CD4-positive, alpha-beta T cell (primary cell): ENCODE measurements around the gene SCGB2A2. TPM values are rescaled to one million over a fixed set of nuclear protein-coding genes. Genes with fewer than 3 reads are reported as not detected.

Experiments used
- ATAC-seq: fragments of 200-7000 bp; cut with Tn5 transposase; one replicate; pipeline ENCODE4 v1.10.0; 2022; ENCODE audit warnings: mild to moderate bottlenecking; ENCODE audit not compliant: poor library complexity
- CTCF ChIA-PET: fragments of 350-600 bp; sonication (Branson Sonifier 250); formaldehyde crosslinking; loops from one replicate; lab custom pipeline; 2021; ENCODE audit warnings: antibody characterized with exemption, inconsistent platforms; lab: Charles Lee
- POLR2A ChIA-PET: fragments of 350-600 bp; sonication (Branson Sonifier 250); formaldehyde crosslinking; loops from one replicate; lab custom pipeline; 2021; ENCODE audit warnings: antibody characterized with exemption, inconsistent platforms; lab: Charles Lee
- DNase-seq, 14 experiments: peaks; one replicate each; pipeline ENCODE4 v3.0.0-alpha.2; 2013 to 2020; ENCODE audit warnings: mixed read lengths in 2 of 14
- H3K27ac ChIP-seq, 2 donors: one replicate each; pipeline versions ENCODE4 v1.5.1 to v1.7.0; 2013; ENCODE audit warnings: low read length in 2 of 2, low read depth in 1 of 2, mild to moderate bottlenecking in 1 of 2
- H3K27me3 ChIP-seq, 2 experiments: 1 replicate in 1 of 2; 2 replicates in 1 of 2; pipeline versions ENCODE4 v1.6.1 to v1.7.0; 2013; ENCODE audit warnings: low read length in 2 of 2, control low read depth in 1 of 2, mild to moderate bottlenecking in 1 of 2, moderate library complexity in 1 of 2; ENCODE audit not compliant: insufficient read depth in 2 of 2, control insufficient read depth in 1 of 2
- H3K36me3 ChIP-seq: one replicate; pipeline ENCODE4 v1.6.1; 2013; ENCODE audit warnings: low read length, control low read depth; ENCODE audit not compliant: insufficient read depth
- H3K4me1 ChIP-seq: one replicate; pipeline ENCODE4 v1.6.1; 2013; ENCODE audit warnings: low read length, control low read depth; ENCODE audit not compliant: insufficient read depth
- H3K4me3 ChIP-seq: one replicate; pipeline ENCODE4 v1.5.1; 2013; ENCODE audit warnings: mild to moderate bottlenecking, low read length, moderate library complexity
- H3K9me3 ChIP-seq, 2 experiments: 1 replicate in 1 of 2; 2 replicates in 1 of 2; pipeline versions ENCODE4 v1.6.1 to v1.7.0; 2013; ENCODE audit warnings: low read length in 2 of 2, mild to moderate bottlenecking in 2 of 2, control low read depth in 1 of 2, moderate library complexity in 1 of 2; ENCODE audit not compliant: control insufficient read depth in 1 of 2, insufficient read depth in 1 of 2
- H3K27ac Mint-ChIP-seq: one replicate; pipeline ENCODE4 v1.8.0; 2020; ENCODE audit warnings: mixed read lengths
- H3K27me3 Mint-ChIP-seq: one replicate; pipeline ENCODE4 v1.8.0; 2021; ENCODE audit warnings: mixed read lengths
- H3K36me3 Mint-ChIP-seq: one replicate; pipeline ENCODE4 v1.8.0; 2021; ENCODE audit warnings: low read depth, mixed read lengths
- H3K4me1 Mint-ChIP-seq: one replicate; pipeline ENCODE4 v1.8.0; 2021; ENCODE audit warnings: low read depth, mixed read lengths
- H3K4me3 Mint-ChIP-seq: one replicate; pipeline ENCODE4 v1.8.0; 2020; ENCODE audit warnings: mild to moderate bottlenecking, mixed read lengths
- H3K9me3 Mint-ChIP-seq: one replicate; pipeline ENCODE4 v1.8.0; 2020; ENCODE audit warnings: mixed read lengths
- intact Hi-C, 2 experiments: fragments of 100-400 bp; cut with DNase I in 1 of 2; cut with micrococcal nuclease in 1 of 2; formaldehyde crosslinking; loops; one replicate each; pipeline versions ENCODE4 v1.15.1 to v1.9.0; 2023 to 2025; cut with DNase I, micrococcal nuclease
- polyA plus RNA-seq, 2 donors: library from polyadenylated mRNA; unstranded; fragments of 120-200 nt; gene quantifications; one replicate each; pipeline ENCODE4 v1.2.1, GENCODE V29; 2013
- total RNA-seq, 174 experiments: library from RNA in 2 of 174; stranded (reverse) in 2 of 174; gene quantifications; one replicate each; pipeline ENCODE4 v1.2.3 and lab custom pipeline; 2021 to 2026
- TF ChIP-seq, protein P1 (sequence below): fragments of 200-600 bp; IDR thresholded peaks from one replicate; pipeline ENCODE4 v1.8.0; 2022; ENCODE audit warnings: antibody characterized with exemption, mild to moderate bottlenecking

SCGB2A2 gene
- total RNA-seq (not detected), total RNA-seq (lab: John Stamatoyannopoulos, UW) (0 to 0.07 (median 0) reads per million in 172 experiments)
- not detected for polyA plus RNA-seq (2013, experiment 1 of 2)
- polyA plus RNA-seq (2013, experiment 2 of 2), result not detected

DNA sequence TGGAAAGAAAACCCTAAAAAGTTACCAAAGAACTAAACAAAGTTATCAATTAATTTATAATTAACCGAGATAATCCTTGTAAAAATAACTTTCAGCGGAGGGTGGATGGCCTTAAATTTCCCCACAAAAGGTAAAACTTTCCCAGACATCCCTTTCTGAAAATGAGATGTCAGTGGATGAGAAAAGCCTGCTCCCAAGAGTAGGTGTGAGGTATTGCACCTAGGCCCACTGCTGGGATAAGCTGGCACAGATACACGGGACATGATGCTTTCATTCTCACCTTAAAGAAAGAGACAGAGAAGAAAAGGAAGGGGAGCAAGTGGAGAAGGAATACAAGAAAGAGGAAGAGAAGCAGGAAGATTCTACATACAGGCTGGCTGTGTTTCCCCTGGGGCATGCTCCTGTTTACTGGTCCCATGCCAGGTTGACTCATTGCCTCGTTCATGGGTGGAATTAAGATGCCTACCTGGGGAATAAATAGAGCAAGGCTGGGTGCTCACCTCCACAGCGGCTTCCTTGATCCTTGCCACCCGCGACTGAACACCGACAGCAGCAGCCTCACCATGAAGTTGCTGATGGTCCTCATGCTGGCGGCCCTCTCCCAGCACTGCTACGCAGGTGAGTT, at the start of gene SCGB2A2:
Gene SCGB2A2, plus strand, starts transcription at position 505 of the 625 bp plus-strand sequence. Its CDS starts 59 bp downstream, at position 564.
- no peak for ATAC-seq
- no peak within 1 kb of the TSS for H3K4me3 Mint-ChIP-seq
- POLR2A ChIA-PET, result no interaction called here
- H3K36me3 Mint-ChIP-seq, result no peaks in the 10 kb centered on the region
- no peaks in the 10 kb centered on the region for H3K4me1 ChIP-seq
- CTCF ChIA-PET, result no interaction called here
- H3K36me3 ChIP-seq, result no peaks in the 10 kb centered on the region
- H3K27ac Mint-ChIP-seq, result no peak within 1 kb of the TSS
- intact Hi-C loops, result no loop called here
- no peaks in the 10 kb centered on the region for H3K9me3 Mint-ChIP-seq
- peaks cover 31% of the 10 kb centered on the region for H3K27me3 Mint-ChIP-seq
- TF ChIP-seq, protein P1, sequence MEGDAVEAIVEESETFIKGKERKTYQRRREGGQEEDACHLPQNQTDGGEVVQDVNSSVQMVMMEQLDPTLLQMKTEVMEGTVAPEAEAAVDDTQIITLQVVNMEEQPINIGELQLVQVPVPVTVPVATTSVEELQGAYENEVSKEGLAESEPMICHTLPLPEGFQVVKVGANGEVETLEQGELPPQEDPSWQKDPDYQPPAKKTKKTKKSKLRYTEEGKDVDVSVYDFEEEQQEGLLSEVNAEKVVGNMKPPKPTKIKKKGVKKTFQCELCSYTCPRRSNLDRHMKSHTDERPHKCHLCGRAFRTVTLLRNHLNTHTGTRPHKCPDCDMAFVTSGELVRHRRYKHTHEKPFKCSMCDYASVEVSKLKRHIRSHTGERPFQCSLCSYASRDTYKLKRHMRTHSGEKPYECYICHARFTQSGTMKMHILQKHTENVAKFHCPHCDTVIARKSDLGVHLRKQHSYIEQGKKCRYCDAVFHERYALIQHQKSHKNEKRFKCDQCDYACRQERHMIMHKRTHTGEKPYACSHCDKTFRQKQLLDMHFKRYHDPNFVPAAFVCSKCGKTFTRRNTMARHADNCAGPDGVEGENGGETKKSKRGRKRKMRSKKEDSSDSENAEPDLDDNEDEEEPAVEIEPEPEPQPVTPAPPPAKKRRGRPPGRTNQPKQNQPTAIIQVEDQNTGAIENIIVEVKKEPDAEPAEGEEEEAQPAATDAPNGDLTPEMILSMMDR, result no peak
- H3K4me3 ChIP-seq, result no peak within 1 kb of the TSS
- no peaks in the 10 kb centered on the region for H3K4me1 Mint-ChIP-seq
- DNase-seq, result no peak
- H3K9me3 ChIP-seq, result no peaks in the 10 kb centered on the region
- H3K27ac ChIP-seq, result no peak within 1 kb of the TSS
- no peaks in the 10 kb centered on the region for H3K27me3 ChIP-seq

DNA sequence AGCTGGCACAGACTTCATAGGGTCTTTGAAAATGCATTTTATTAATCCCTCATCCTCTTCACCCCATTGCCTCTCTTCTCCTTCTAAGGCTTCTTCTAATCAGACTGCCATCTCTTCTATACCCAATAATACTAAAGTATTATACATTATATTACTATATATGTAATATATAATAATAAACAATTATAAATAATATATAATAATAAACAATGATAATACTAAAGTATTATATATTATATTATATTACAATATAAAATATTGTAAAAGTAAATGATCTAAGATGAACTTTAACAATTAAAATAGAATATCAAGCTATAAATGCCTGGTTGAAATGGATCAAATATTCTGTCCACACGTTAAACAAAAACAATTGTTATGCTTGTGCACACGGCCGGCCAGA, 48.5 kb upstream of the SCGB2A2 start:
- ATAC-seq (no peak), DNase-seq (no peak)
- peaks cover 19% of the 10 kb centered on the region for H3K27me3 Mint-ChIP-seq
- intact Hi-C loops, result no loop called here
- H3K27ac ChIP-seq, result no peak overlapping the region
- peaks cover 6% of the 10 kb centered on the region for H3K36me3 Mint-ChIP-seq
- POLR2A ChIA-PET, result no interaction called here
- H3K4me1 Mint-ChIP-seq, result no peaks in the 10 kb centered on the region
- no peaks in the 10 kb centered on the region for H3K4me1 ChIP-seq
- H3K4me3 Mint-ChIP-seq, result no peak overlapping the region
- H3K36me3 ChIP-seq, result no peaks in the 10 kb centered on the region
- TF ChIP-seq, protein P1, result no peak
- CTCF ChIA-PET, result no interaction called here
- peaks cover 6 to 34% of the 10 kb centered on the region in 2 experiments for H3K9me3 ChIP-seq
- peaks cover 0 to 4% of the 10 kb centered on the region in 2 experiments for H3K27me3 ChIP-seq
- no peak overlapping the region for H3K4me3 ChIP-seq
- H3K9me3 Mint-ChIP-seq, result peaks cover 19% of the 10 kb centered on the region
- no peak overlapping the region for H3K27ac Mint-ChIP-seq

DNA sequence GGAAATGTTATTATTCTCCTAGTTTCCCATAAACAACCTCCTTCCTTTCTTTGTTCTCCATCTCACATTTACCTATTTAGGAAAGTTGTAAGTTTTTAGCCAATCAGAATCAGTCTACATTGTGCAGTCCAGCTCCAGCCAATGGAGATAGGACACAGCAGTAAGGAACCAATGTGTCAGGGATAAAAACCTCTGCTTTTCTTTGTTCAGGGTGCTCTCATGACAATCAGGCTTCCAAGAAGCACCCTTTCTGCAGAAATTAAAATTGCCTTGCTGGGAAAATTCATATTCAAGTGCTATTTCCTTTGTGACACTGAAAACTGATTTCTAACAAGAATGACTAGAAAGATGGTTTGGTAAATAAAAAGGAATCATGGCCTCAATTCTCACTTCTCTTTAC, 46.9 kb upstream of the SCGB2A2 start:
- Histone ChIP-seq H3K27ac (no peak overlapping the region), H3K9me3 (peaks cover 6 to 34% of the 10 kb centered on the region in 2 experiments), H3K4me1 (no peaks in the 10 kb centered on the region), H3K27me3 (peaks cover 0 to 4% of the 10 kb centered on the region in 2 experiments), H3K36me3 (no peaks in the 10 kb centered on the region), H3K4me3 (no peak overlapping the region)
- H3K9me3 Mint-ChIP-seq, result peaks cover 19% of the 10 kb centered on the region
- TF ChIP-seq, protein P1, result no peak
- H3K4me3 Mint-ChIP-seq, result no peak overlapping the region
- POLR2A ChIA-PET, result no interaction called here
- ATAC-seq (no peak), DNase-seq (no peak)
- CTCF ChIA-PET, result no interaction called here
- H3K36me3 Mint-ChIP-seq, result peaks cover 6% of the 10 kb centered on the region
- intact Hi-C loops, result no loop called here
- H3K4me1 Mint-ChIP-seq, result no peaks in the 10 kb centered on the region
- no peak overlapping the region for H3K27ac Mint-ChIP-seq
- H3K27me3 Mint-ChIP-seq, result peaks cover 8% of the 10 kb centered on the region
